ENCODE data around the gene MED25.

DNA sequence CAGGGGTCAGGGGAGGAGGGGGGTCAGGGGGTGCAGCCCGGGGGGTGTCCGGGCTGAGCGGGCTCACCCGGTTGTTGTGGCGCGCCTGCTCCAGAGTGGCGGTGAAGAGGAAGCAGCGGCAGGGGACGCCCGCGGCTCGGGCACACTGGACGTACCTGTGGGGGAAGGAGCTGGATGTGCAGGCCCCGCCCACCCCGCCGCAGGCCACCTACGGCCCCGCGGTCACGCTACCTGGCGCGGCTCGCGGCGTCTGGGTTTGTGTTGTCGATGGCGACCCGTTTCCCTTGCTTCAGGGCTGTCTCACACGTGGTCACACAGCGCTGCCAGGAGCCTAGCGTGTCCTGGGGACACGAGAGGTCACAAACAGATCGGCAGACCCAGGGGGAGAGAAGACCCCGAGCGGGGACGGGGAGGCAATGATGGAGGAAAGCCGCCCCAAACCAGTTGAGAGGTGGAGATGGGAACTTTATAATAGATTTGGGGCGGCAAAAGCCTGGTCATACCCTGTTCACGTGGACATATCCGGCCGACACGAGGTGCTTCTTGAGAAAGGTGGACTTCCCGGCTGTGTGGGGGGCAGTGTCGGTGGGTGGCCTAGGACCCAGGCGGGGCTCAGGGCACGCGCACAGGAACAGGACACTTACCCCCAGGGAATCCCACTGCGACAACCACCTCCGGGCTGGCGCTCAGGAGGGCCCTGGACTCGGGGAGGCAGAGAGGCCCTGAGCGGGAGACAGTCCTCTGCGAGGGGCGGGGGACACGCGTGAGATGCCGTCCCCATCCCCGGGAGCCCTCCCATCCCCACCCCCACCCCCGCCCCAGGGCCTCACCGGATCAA lies 43.7 kb downstream of the MED25 start:
- TF ChIP-seq, protein P1, sequence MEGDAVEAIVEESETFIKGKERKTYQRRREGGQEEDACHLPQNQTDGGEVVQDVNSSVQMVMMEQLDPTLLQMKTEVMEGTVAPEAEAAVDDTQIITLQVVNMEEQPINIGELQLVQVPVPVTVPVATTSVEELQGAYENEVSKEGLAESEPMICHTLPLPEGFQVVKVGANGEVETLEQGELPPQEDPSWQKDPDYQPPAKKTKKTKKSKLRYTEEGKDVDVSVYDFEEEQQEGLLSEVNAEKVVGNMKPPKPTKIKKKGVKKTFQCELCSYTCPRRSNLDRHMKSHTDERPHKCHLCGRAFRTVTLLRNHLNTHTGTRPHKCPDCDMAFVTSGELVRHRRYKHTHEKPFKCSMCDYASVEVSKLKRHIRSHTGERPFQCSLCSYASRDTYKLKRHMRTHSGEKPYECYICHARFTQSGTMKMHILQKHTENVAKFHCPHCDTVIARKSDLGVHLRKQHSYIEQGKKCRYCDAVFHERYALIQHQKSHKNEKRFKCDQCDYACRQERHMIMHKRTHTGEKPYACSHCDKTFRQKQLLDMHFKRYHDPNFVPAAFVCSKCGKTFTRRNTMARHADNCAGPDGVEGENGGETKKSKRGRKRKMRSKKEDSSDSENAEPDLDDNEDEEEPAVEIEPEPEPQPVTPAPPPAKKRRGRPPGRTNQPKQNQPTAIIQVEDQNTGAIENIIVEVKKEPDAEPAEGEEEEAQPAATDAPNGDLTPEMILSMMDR (IDR thresholded peaks at IDR 0.05): no peak
- TF ChIP-seq POLR2A (IDR thresholded peaks at IDR 0.05): no peak

Data from Peyer's patch (tissue), 4 donors.